ENCODE results near the gene NHS.
A peak's percentile ranks its signal among the peaks of the same experiment; 100 is the strongest.
"Not testable (repeated sequence)": the region's sequence is repeated elsewhere in the genome, so short reads cannot be mapped to it uniquely, and the experiment has no call there.

Gene NHS

GRCh38 chrX:17501746-17502145 lies 126.7 kb downstream of the NHS start:
- DNase-seq, result no peak

GRCh38 chrX:17506352-17506751 lies 131.4 kb downstream of the NHS start:
- not testable (repeated sequence) for DNase-seq

DNA sequence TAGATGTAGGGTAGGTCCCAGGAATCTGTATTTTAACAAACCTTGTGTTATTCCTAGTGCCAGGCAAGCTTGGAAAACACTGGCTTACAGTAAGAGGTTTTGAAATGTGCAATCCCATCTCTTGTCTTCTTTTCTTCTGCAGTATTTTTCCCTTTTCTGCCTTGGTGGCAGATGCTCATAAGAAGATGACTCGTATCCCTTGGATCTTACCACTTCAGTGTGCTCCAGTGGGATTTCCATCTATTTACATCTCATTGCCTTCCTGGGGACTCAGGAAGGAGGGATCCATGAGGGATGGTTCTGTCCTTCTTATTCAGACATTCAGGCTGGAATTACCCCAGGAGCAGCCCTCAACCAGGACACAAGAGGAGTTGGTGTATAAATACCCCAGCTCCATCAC lies 136.6 kb downstream of the NHS start:
- DNase-seq, result no peak

- no peak for DNase-seq
These were observed 144.4 kb downstream of the NHS start for GRCh38 chrX:17519358-17519757.

DNA sequence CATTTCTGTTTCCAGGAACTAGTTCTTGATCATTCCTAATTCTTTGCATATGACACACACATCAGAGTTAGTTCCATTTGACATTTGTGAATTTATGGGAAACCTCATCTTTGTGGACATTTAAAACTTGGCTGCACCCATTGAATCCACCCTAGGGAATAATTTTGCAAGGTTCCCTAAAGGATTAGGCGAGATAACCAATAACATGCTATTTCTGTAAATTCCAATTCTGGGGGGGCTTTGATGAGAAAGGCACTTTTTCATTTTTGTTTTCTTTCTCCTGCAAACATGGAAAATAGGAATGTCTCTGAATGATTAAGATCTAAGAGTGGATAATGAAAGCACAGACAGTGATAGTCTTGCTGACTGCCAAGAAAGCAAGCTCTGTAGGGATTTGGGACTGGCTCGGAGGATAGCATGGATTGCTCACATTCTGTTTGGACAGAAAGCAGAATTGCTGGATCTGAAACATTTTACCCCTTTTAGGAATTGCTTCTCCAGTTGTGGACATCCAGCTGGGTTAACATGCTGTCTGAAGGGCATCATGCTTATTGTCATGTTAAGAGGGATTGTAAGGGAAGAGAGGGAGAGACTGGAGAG lies 145.1 kb downstream of the NHS start:
- DNase-seq, result no peak

DNA sequence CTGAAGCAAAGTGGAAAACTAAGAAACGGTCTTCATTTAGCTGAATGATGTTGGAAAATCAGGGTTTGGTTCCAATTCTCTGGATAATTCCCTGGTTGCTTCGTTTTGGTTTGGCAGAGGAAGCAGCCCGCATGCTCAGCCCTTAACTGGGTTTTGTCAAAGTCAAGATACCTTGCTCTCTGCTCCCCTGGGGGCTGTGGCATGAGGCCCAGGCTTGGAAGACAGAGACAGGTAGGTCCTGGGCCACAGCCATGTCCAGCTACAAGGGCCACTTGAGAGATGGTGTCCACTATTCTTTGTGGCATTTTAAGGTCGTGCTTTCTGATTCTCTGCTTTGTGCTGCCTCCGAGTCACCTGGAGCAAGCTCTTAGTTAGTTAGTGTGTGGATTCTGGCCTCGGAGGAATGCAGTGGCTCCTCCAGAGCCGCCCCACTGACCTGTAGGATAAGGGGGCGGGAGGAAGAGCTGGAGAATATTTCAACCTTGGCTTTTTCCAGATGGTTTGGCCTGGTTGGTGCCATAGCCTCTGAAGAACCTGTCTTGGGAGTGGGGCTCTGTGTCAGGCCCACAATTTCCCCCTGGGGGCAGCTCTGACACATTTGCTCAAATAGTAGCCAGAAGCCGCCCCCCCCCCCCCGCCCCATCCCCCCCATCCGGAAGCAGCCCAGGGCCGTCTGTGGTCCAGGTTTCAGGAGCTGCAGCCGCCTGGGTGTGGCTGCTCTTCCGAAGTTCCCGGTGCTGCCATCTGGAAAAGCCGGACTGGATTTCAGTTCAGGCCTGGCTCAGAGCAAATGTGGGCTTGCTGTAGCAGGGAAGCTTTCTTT lies 147.1 kb downstream of the NHS start:
- no peak for DNase-seq

- no peak for DNase-seq
These were observed 150.3 kb downstream of the NHS start for GRCh38 chrX:17525266-17525665.

DNA sequence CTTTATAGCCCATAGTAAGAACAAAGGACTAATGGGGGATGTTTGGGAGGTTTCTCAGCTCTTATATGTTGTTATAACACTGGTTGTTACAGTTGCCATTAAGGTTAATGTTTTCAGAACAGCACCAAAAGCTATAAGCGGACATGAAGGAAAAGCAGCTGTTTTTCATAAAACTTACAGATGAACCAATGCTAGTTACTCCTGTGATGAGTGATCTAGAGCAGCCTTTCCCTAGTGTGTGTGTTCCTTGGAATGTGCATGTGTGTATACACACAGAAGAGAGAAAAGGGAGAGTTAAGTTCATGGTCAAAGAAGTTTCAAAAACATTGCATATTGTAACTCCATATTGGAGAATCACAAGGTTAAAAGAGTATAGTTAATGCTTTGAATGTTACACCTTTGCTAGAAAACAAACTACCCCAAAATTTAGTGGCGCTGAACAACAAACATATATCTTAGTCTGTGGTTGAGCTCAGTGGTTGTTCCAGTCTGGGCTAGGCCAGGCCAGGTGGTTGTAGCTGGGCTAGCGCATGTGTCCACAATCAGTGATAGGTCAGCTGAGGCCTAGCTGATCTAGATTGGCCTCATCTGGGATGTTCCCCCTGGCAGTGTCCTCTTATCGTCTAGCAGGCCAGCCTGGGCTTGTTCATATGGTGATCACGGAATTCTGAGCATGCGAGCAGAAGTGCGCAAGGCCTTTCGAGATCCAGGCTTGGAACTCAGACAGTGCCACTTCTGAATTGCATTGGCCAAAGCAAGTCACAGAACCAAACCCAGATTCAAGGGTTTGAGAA lies 151.0 kb downstream of the NHS start:
- DNase-seq, result no peak

DNA sequence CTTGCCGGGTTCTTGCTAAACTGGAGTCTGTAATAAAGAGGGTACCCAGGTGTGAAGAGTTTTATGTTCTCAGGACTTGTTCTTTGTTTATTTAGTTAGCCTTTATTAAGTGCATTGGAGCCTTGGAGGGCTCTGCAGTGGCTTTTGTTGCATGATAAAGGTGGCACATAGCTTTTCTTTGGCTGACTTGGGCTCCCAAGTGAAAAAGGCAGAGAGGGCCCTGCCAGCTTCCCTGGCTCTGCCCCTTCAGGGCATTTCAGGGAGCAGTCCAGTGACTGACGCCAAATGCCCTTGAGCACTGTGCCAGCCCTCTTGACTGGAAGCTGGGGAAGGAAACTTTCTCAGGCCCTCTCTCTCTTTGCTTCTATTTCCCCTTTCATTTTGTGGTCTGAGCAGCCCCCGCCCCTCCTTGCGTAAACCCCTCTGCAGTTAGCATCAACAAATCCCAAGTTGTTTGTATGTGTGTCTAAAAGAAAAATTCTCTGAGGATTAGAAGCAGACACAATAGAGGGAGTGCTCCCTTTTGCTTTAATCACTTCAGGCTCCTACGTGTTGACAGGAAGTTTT lies 152.2 kb downstream of the NHS start:
- no peak for DNase-seq

- DNase-seq, result no peak
These were observed 152.9 kb downstream of the NHS start for GRCh38 chrX:17527922-17528321.

DNA sequence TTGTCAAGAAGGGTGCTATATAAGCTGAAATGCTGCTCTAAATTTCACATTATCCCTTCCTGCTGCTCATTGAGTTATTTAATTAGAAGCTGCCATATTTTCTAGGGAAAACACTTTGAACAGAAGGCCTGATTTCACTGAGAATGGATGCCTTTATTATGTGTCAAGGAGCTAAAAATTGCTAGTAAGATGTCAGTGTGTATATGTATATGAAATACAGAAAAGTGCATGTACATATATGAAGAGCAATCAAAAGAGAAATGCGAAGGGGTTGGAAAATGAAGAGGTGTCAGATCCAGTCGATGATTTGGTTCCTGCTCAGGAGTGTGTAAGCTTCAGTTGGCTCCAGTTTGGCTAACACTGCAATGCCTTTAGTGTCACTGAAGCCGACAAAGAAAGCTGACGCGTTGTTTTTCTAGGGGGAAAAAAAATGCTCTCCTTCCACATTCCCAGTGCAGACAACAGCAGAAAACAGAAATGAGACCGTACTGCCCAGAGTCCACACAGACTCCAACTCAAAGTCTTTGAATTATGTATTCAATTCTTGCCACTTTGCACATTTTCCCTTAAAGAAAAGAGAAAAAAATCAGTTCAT lies 154.2 kb downstream of the NHS start:
- no peak for DNase-seq

GRCh38 chrX:17531500-17531899 lies 156.5 kb downstream of the NHS start:
- no peak for DNase-seq

DNA sequence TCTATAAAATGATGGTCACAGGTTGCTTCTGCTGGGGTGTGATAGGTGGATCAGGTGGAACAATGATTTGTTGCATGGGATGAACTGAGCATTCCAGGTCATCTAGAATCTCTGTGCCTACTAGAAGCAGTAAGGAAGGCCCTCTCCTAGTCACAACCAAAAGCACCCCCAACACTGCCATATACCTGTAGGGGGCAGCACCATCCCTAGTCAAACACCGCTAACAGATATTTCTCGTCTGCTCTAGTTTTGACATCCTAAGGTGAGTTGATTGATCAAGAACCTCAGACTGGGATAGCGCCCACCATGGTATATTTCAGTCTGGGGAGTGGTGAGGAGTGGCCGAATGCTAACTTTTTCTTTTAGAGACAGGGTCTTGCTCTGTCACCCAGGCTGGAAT lies 160.2 kb downstream of the NHS start:
- peak; percentile 48 for DNase-seq

- no peak for DNase-seq
These were observed 162.8 kb downstream of the NHS start for GRCh38 chrX:17537723-17538243.

- DNase-seq, result no peak
These were observed 167.1 kb downstream of the NHS start for GRCh38 chrX:17542123-17542522.

DNA sequence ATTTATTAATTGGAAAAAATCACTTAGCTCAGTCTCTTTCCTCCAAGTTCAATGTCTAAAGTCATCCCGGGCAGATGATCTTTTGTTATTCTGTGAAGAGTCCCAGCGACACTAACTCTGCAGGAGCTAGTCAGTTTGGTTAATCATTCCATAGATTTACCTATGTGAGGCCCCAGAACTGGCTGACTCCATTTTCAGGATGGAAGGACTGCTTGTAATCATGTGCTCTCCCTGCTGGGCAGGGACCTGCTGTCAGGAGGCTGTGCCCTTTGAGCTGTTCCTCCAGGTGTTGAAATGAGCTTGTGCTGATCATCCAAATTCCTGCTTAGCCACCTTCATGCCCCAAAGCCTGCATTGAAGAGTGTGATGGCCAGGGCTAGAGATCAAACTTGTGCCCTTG lies 169.8 kb downstream of the NHS start:
- no peak for DNase-seq

DNA sequence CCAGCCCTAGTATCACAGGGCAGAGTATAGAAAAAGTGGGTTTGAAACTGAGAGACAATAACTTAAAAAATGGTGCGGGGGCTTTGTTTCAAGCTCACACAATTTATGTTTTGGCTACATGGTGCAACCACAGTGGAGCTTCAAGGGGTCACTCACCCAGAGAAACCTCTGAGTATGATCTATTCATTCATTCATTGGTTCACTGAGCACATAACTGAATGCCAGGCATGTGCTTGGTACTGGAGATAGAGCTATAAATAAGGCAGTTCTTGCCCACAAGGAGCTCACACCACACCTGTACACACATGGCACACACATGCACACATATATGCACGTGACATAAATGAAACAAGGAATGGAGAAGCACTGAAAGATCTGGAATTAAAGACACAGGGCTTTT lies 171.4 kb downstream of the NHS start:
- no peak for DNase-seq

- no peak for DNase-seq
These were observed 172.7 kb downstream of the NHS start for GRCh38 chrX:17547658-17548057.

GRCh38 chrX:17549107-17549651 lies 174.2 kb downstream of the NHS start:
- DNase-seq, result no peak

GRCh38 chrX:17550011-17550410 lies 175.0 kb downstream of the NHS start:
- DNase-seq, result no peak

DNA sequence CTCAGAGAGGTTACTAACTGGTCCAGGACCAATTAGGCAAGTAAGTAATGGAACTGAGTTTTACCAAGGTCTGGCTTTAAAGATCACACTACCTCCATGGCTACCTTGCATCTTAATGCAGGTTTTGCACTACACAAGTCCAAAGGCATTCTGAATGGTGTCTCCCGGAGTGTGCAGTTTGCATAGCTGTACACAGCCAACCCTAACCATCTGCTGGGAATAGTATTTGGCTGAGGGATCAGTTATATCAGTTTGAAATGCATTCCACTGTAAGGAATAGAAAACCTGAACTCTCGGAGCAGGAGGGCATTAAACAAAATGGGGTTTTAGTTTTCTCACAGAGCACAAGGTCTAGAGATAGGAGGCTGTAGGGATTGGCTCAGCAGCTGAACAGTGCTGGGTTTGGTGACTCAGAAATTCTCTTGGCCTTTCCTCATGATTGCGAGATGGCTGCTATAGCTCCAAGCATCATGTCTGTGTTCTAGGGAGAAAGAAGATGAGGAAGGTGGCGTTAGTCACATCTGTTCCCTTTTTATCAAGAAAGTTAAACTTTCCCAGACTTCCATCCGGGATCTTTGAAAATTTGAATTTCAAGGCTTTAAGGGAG lies 177.1 kb downstream of the NHS start:
- DNase-seq, result no peak

- DNase-seq, result no peak
These were observed 178.5 kb downstream of the NHS start for GRCh38 chrX:17553469-17553868.
